Cardiac fibroblast (primary cell): ENCODE results near the gene PTPRU.
"Not testable (repeated sequence)": the region's sequence is repeated elsewhere in the genome, so short reads cannot be mapped to it uniquely, and the experiment has no call there.

Source experiments
- DNase-seq, 2 donors: peaks; one replicate each; pipeline versions ENCODE4 v3.0.0 to v3.0.0-alpha.2; 2010; ENCODE audit warnings: low read depth in 2 of 2
- H3K4me3 ChIP-seq, 2 donors: replicated peaks in 1 of 2; 1 replicate in 1 of 2; 2 replicates in 1 of 2; pipeline ENCODE4 v1.5.1; 2011; ENCODE audit warnings: low read depth in 2 of 2, low read length in 2 of 2, mild to moderate bottlenecking in 2 of 2, moderate library complexity in 1 of 2
- CTCF ChIP-seq: IDR thresholded peaks from one replicate; pipeline ENCODE4 v1.5.1; 2011; ENCODE audit warnings: low read depth, mild to moderate bottlenecking, low read length, inconsistent platforms

Gene PTPRU

GRCh38 chr1:29291756-29292155 lies 55.4 kb downstream of the PTPRU start:
- DNase-seq = no peak
- H3K4me3 ChIP-seq = no peak overlapping the region
- TF ChIP-seq CTCF = no peak

- no peak overlapping the region for H3K4me3 ChIP-seq
- TF ChIP-seq CTCF = no peak
- DNase-seq = peak in 1 of 2 donors; percentile 8
These were observed 56.0 kb downstream of the PTPRU start for GRCh38 chr1:29292344-29292743.

- DNase-seq = no peak
- no peak overlapping the region for H3K4me3 ChIP-seq
- TF ChIP-seq CTCF = no peak
These were observed 61.1 kb downstream of the PTPRU start for GRCh38 chr1:29297450-29297849.

GRCh38 chr1:29298246-29298645 lies 61.9 kb downstream of the PTPRU start:
- TF ChIP-seq CTCF = no peak
- DNase-seq = no peak
- H3K4me3 ChIP-seq = no peak overlapping the region

- no peak for TF ChIP-seq CTCF
- DNase-seq = no peak
- no peak overlapping the region for H3K4me3 ChIP-seq
These were observed 63.1 kb downstream of the PTPRU start for GRCh38 chr1:29299446-29299845.

GRCh38 chr1:29301732-29302131 lies 65.4 kb downstream of the PTPRU start:
- H3K4me3 ChIP-seq, DNase-seq: not testable (repeated sequence)

GRCh38 chr1:29303201-29304024 lies 67.1 kb downstream of the PTPRU start:
- TF ChIP-seq CTCF = no peak
- no peak for DNase-seq
- no peak overlapping the region for H3K4me3 ChIP-seq
